Activated CD4-positive, alpha-beta T cell treated with anti-CD3 and anti-CD28 coated beads, Interleukin-2, amount 50 U/mL, for 48 hours (primary cell): Measurements from ENCODE around the gene SCO1.

Experiments used
- DNase-seq, 2 experiments: peaks; one replicate each; pipeline ENCODE4 v3.0.0-alpha.2; 2020

SCO1 gene

DNA sequence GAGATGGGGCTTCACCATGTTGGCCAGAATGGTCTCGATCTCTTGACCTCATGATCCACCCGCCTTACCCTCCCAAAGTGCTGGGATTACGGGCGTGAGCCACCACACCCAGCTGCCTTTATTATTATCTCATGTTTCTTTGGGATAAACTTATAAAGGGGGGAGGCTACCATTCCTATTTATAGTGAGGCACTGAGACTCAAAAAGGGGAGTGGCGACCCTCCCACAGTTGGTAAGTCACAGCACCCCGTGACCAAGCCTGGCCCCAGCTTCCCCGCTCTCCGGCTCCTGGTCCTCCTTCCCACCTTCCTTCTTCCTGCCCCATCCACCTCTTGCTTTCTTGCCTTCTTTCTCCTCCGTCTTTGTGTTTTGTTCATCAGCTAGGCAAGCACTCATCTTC is 45.4 kb downstream of the SCO1 start:
- no peak for DNase-seq

GRCh38 chr17:10649602-10650001 is 47.7 kb downstream of the SCO1 start:
- no peak for DNase-seq

- DNase-seq: no peak
Measured at GRCh38 chr17:10648956-10649355, 48.4 kb downstream of the SCO1 start.

GRCh38 chr17:10648381-10648780 is 49.0 kb downstream of the SCO1 start:
- no peak for DNase-seq

- peak; percentile 75 to 81 for DNase-seq
Measured at GRCh38 chr17:10646392-10646990, 50.8 kb downstream of the SCO1 start.

DNA sequence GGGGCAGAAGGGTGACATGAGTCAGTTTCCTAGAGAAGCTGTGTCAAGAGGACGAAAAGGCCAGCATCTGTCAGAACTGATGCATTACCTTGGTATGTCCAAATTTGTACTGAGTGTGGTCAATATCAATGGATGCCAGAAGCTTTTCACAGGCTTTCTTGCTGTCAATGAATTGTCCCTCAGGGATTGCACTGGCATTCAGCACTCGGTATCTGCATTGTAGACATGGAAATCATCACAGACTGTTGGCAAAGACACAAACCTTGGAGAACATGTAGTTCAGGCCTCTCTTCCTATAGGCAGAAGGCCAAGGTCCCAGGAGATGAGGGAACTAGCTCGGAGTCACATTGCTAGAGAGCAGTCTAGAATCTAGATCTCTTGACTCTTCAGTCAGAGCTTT is 56.9 kb downstream of the SCO1 start:
- no peak for DNase-seq

- no peak for DNase-seq
Measured at GRCh38 chr17:10638151-10638550, 59.2 kb downstream of the SCO1 start.

- DNase-seq: no peak
Measured at GRCh38 chr17:10635290-10635689, 62.0 kb downstream of the SCO1 start.

- DNase-seq: peak in 1 of 2 experiments; percentile 23
Measured at GRCh38 chr17:10633738-10634379, 63.5 kb downstream of the SCO1 start.

DNA sequence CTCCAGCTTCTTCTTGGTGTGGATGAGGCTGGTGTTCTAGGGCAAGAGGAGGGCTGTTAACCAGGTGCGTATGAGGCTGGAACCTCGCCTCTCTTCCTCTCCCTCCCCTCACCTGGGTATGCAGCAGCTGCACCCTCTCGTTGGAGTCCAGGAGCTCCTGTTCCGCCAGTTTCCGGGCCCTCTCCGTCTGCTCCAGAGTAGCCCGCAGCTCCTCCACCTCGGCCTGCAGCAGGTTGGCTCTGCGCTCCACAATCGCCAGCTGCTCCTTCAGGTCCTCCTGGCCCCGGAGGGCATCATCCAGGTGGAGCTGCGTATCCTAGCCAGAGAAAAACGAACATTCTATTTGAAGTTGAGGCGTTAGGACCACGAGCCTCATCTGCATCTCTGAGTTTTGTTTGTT is 65.6 kb downstream of the SCO1 start:
- DNase-seq: no peak

- DNase-seq: peak; percentile 37 to 44
Measured at GRCh38 chr17:10631048-10631700, 66.2 kb downstream of the SCO1 start.

DNA sequence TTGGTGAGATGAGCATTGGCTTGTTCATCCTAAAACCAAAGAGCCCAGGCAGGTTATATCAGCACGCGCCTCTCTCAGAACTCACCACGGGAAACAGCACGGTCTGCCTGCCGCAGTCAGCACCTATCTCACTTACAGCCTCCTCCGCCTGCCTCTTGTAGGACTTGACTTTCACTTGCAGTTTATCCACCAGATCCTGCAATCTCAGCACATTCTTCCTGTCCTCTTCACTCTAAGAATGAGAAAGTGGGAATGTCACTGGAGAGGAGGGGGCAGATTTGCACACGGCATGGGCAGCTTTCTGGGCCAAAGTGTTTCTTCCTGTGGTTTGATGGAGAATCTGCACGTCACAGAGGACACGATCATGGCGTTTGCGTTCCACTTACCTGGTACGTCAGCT is 67.6 kb downstream of the SCO1 start:
- DNase-seq: no peak

- peak in 1 of 2 experiments; percentile 16 for DNase-seq
Measured at GRCh38 chr17:10628756-10629155, 68.6 kb downstream of the SCO1 start.

DNA sequence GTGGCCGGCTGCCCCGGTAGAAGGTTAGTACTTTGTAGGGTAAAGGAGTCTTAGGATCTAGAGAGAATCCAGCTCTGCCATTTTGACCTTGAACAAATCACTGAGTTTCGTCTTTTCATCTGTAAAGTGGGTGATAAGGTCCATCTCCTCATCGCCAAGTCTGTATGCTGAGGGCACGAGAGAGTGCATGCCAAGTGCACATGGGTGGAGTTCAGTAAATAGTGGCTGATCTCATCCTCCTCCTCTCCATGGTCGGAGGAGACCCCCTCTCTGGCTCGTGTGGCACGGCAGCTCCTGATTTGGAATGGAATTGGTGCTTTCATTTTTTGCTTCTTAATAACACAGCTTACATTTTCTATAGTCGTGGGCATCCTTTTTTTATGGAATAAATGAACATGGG is 70.9 kb downstream of the SCO1 start:
- no peak for DNase-seq

DNA sequence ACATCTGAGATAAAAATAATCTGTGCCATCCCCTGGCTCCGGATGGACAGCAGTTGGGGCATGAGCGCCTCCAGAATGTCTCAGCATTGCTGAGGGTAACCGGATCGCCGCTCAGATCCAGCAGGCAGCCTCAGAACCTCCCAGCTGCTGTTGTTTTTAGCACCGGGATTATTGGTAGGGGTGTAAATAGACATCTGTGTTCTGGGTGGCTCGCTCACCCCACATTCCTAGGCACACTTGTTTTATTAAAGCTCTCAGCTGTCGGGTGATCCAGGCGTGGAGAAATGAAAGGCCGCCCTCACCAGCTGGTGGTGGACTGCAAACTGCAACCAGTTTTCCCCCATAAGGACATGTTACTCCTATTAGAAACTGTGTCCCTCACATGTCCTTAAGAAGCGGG is 72.4 kb downstream of the SCO1 start:
- DNase-seq: no peak

- DNase-seq: no peak
Measured at GRCh38 chr17:10623737-10624338, 73.5 kb downstream of the SCO1 start.

DNA sequence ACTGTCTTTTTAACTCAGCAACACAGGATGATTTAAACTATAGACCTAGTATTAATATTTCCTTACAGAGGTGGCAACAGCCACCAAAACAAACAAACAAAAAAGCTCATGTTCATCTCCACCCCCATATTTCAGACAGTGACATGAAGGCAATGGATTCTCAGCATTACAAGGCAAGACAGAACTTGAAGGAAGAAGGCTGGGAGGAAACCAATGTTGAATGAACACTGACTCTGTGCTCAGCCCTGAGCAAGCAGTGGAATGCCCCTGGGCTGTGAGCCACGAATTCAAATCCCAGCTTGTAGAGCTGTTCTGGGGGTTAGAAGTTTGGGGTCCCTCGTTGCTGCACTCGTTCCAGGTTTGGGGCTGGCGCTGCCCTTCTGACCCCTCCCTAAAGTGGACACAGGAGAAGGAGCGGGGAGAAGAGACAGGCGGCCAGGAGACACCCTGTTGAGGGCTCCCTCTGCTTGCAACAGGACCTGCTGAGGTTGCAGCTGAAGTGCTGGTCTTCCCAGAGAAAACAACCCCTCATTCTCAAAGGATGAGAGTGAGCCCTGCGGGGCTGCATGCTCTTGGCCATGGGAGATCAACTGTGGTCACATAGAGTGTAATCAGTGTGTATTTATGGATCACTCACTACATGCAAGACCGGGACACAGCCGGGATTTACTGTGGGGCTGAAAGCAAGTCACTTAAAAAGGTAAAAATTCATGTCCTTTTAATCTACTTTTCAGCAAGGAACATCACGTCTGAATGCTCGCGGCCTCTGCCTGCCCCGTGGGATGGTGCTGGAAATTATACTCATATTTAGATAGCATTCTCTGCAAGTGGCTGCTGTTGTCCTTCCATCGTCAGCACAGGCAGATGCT is 74.5 kb downstream of the SCO1 start:
- no peak for DNase-seq
